ENCODE data around the gene MACF1.
"Not testable (repeated sequence)": the region's sequence is repeated elsewhere in the genome, so short reads cannot be mapped to it uniquely, and the experiment has no call there.

Gene MACF1

DNA sequence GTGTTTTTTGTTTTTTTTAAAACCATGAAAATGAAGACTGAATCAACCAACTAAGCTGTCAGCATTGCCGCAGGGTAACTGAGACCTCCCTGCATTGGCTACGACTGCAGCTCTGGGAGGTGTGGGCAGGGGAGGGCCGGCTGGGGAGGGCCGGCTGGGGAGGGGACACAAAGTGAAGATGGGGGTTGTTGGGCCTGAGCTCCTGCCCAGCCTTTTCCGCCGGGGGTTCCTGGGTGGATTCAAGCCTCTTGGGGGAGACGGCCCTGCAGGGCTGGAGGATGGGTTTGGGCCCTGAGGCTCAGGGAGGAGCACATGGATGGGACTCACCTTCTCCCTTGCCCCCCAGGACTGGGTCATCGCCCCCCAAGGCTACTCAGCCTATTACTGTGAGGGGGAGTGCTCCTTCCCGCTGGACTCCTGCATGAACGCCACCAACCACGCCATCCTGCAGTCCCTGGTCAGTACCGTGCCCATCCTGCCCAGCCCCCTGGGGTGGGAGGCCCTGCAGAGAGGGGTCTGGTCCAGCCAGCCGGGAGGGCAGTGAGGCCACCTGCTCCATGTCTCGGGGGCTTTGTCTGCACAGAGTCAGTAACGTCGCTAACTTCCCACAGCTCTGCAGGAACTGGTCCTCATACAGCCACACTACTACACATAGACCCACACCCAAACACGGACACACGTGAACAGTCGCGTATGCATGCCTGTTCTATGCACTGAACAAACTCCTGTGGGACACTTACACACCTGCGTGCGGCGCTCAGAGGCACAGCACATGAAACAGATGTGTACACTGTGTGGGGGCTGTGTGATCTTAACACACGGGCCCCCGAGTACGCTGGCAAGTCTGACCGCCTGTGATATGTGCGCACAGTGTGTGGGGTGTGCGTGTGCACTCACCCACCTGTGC lies 318.4 kb downstream of the MACF1 start:
- no peak for DNase-seq (ENCODE audit: low read depth)
- TF ChIP-seq, protein P1, sequence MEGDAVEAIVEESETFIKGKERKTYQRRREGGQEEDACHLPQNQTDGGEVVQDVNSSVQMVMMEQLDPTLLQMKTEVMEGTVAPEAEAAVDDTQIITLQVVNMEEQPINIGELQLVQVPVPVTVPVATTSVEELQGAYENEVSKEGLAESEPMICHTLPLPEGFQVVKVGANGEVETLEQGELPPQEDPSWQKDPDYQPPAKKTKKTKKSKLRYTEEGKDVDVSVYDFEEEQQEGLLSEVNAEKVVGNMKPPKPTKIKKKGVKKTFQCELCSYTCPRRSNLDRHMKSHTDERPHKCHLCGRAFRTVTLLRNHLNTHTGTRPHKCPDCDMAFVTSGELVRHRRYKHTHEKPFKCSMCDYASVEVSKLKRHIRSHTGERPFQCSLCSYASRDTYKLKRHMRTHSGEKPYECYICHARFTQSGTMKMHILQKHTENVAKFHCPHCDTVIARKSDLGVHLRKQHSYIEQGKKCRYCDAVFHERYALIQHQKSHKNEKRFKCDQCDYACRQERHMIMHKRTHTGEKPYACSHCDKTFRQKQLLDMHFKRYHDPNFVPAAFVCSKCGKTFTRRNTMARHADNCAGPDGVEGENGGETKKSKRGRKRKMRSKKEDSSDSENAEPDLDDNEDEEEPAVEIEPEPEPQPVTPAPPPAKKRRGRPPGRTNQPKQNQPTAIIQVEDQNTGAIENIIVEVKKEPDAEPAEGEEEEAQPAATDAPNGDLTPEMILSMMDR (IDR thresholded peaks at IDR 0.05; ENCODE audit: low read length, missing control alignments): no peak
- no peak overlapping the region for H3K4me3 ChIP-seq (replicated peaks; ENCODE audit: low read depth, low read length)

DNA sequence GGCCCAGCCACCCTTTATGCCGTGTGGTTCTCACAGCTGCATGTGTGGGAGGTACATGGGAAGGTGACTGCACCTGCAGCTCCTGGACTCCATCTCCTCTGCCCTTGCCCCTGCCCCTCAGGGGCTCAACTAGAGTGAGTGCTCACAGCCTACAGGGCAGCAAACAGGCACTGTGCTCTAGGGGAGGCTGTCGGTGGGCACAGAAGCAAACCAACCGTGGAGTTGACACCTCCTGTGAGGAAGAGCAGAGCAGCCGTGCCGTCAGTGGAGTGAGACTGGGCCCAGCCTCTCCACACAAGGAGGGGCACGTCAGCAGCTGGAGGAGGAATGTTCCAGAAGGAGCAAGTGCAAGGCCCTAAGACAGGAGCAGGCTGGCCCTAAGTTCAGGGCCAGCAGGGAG lies 319.7 kb downstream of the MACF1 start:
- DNase-seq (ENCODE audit: low read depth): no peak
- no peak overlapping the region for H3K4me3 ChIP-seq (replicated peaks; ENCODE audit: low read depth, low read length)
- TF ChIP-seq, protein P1 (IDR thresholded peaks at IDR 0.05; ENCODE audit: low read length, missing control alignments): no peak

DNA sequence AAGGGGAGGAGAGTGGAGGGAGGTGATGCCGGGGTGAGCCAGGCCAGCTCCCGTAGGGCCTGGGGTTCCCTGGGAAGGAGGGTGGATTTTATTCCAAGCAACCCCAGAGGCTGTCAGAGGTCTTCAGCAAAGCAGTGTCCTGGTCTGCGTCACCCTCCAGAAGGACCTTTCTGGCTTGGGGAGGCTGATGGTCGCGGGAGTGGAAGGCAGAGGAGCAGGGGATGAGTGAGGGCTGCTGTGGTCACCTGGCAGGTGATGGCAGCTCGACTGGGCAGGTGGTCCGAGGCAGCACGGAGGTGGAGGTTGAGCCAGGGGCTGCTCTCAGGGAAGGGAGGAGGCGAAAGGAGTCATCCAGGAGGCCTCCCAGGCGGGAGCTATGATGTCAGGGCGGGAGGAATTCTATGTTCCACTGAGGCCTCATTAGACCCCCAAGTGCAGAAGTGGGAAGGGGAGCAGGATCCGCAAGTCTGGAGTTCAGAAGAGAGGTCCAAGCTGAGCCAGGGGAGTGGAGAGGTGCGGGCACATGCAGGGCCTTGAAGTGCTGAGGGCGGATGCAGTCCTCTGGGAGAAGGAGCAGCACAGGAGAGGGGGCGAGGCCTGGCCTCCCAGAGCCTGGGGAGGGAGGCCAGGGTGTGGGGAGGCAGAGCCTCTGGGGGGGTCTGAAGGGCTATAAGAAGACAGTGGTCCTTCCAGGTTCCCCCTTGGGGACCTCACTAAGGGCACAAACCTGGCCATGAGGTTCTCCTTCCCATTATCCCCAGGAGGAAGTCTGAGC lies 320.3 kb downstream of the MACF1 start:
- TF ChIP-seq, protein P1 (IDR thresholded peaks at IDR 0.05; ENCODE audit: low read length, missing control alignments): no peak
- DNase-seq (ENCODE audit: low read depth): no peak

DNA sequence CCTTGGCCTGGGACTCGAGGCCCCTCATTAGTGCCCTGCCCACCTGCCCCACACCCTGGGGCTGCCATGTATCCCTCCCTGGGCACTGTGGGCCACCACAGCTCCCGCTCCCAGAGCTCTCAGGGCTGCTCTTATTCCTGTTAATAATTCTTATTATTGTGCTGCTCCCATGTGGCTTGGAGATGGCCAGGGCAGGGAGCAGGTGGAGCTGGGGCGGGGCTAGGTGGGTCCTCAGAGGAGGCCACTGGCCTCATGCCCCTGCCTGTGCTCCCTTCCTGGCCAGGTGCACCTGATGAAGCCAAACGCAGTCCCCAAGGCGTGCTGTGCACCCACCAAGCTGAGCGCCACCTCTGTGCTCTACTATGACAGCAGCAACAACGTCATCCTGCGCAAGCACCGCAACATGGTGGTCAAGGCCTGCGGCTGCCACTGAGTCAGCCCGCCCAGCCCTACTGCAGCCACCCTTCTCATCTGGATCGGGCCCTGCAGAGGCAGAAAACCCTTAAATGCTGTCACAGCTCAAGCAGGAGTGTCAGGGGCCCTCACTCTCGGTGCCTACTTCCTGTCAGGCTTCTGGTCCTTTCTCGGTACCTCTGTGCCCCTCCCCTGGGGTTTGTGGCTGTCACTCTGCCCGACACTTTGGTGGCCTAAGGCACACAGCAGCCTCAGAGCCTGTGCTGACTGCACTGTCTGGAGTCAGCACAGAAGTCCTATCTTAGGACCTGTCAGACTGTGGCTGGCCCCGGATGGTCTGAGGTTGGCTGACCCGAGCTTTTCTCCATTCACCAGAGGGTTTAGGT lies 321.1 kb downstream of the MACF1 start:
- no peak for DNase-seq (ENCODE audit: low read depth)
- TF ChIP-seq, protein P1 (IDR thresholded peaks at IDR 0.05; ENCODE audit: low read length, missing control alignments): no peak
- no peak overlapping the region for H3K4me3 ChIP-seq (replicated peaks; ENCODE audit: low read depth, low read length)

More for the DNA sequence above, 320.3 kb downstream of the MACF1 start:
- H3K4me3 ChIP-seq (replicated peaks; ENCODE audit: low read depth, low read length): no peak overlapping the region

- no peak overlapping the region for H3K4me3 ChIP-seq (replicated peaks; ENCODE audit: low read depth, low read length)
- DNase-seq (ENCODE audit: low read depth): no peak
- TF ChIP-seq, protein P1 (IDR thresholded peaks at IDR 0.05; ENCODE audit: low read length, missing control alignments): no peak
These were observed 322.1 kb downstream of the MACF1 start for GRCh38 chr1:39526466-39527189.

- not testable (repeated sequence) for H3K4me3 ChIP-seq (replicated peaks; ENCODE audit: low read depth, low read length); DNase-seq (ENCODE audit: low read depth)
These were observed 322.7 kb downstream of the MACF1 start for GRCh38 chr1:39527190-39527579.
